ENCODE measurements around the gene GRID1. TPM values are rescaled to one million over a fixed set of nuclear protein-coding genes. Genes with fewer than 3 reads are reported as not detected.

GRID1 gene
- total and polyA plus RNA-seq, 5 donors, result 0.06 to 1.8 (median 0.29) TPM

GRCh38 chr10:86295791-86296190, 70.8 kb downstream of the GRID1 start:
- Histone ChIP-seq H3K27ac (ENCODE audit: low read length) (no peak overlapping the region), H3K4me3 (ENCODE audit: low read length) (no peak overlapping the region), H3K4me1 (ENCODE audit: control insufficient read depth, insufficient read depth, low read length) (no peaks in the 10 kb centered on the region), H3K9me3 (ENCODE audit: control insufficient read depth, low read length) (no peaks in the 10 kb centered on the region), H3K27me3 (ENCODE audit: control insufficient read depth, insufficient read depth) (no peaks in the 10 kb centered on the region)
- WGBS, result 81% methylated on average over 3 of the region's 3 CpGs
- intact Hi-C loops (cut with DNase I), result no loop called here
- DNase-seq (no peak), ATAC-seq (no peak)

DNA sequence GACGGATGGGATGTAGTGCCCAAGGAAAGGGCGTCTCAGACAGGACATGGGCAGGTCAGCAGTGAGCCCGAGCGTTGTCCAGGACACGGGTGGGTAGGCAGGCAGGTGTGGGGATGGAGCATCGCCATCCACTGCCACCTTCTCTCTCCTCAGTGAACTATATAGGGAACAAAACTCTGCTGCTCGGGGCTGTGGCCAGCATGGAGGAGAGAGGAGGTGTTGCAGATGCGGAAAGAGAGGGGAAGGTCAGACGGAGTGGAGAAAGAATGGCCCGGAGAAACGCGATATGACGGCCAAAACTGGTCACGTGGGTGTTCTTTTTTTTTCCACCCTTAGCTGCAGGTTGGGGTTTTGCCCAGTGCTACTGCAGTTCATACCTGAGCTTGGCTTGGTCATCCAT, 71.2 kb downstream of the GRID1 start:
- Histone ChIP-seq H3K27me3 (ENCODE audit: control insufficient read depth, insufficient read depth) (no peaks in the 10 kb centered on the region), H3K4me3 (ENCODE audit: low read length) (no peak overlapping the region), H3K27ac (ENCODE audit: low read length) (no peak overlapping the region), H3K4me1 (ENCODE audit: control insufficient read depth, insufficient read depth, low read length) (no peaks in the 10 kb centered on the region), H3K9me3 (ENCODE audit: control insufficient read depth, low read length) (no peaks in the 10 kb centered on the region)
- DNase-seq (no peak), ATAC-seq (no peak)
- intact Hi-C loops (cut with DNase I), result no loop called here
- WGBS, result 86% methylated on average over 14 of the region's 14 CpGs

DNA sequence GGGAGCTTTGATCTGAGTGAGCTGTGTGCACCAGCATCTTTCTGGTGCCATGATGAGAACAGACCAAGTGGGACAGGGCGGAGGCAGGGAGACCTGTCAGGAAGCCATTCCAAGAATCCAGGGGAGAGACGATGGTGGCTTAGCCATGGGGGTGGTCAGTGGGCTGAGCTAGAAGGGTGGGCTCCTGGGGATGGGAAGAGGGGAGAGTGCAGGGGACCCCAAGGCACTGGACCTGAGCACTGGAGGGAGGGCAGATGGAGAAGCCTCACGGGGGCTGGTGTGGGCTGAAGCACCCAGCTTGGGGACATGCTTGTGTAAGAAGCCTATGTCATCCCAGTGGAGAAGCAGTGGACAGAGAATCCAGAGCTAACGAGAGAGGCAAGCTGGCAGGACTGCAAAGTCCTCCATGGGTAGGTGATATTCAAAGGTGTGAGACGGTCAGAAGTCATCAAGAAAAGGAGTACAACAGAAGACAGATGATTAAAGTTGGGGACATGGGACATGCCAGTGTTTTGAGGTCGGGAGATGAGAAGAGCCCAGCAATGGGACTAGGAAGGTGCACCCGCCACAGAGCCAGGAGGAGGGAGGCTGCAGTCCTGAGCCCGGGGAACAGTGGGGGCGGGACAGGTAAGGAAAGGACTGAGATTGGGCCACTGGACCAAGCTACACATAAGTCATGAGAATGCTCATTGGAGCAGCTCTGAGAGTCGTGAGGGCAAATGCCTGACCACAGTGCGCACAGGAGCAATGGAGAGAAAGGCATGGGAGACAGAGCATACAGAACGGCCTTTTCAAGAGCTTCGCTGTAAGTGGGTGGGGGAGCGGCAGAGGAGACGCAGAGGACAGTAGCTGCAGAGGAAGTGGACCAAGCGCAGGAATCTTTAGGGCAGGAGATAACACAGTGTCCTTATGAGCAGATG, 72.0 kb downstream of the GRID1 start:
- Histone ChIP-seq H3K4me1 (ENCODE audit: control insufficient read depth, insufficient read depth, low read length) (no peaks in the 10 kb centered on the region), H3K27ac (ENCODE audit: low read length) (no peak overlapping the region), H3K9me3 (ENCODE audit: control insufficient read depth, low read length) (no peaks in the 10 kb centered on the region), H3K4me3 (ENCODE audit: low read length) (no peak overlapping the region), H3K27me3 (ENCODE audit: control insufficient read depth, insufficient read depth) (no peaks in the 10 kb centered on the region)
- no peak for DNase-seq
- ATAC-seq, result no peak
- 81% methylated on average over 16 of the region's 16 CpGs for WGBS
- intact Hi-C loops (cut with DNase I), result no loop called here

- 50% methylated on average over 2 of the region's 2 CpGs for WGBS
- no peak for ATAC-seq
- no peak for DNase-seq
- H3K9me3 ChIP-seq (ENCODE audit: control insufficient read depth, low read length), result no peaks in the 10 kb centered on the region
- H3K4me3 ChIP-seq (ENCODE audit: low read length), result no peak overlapping the region
- no peaks in the 10 kb centered on the region for H3K27me3 ChIP-seq (ENCODE audit: control insufficient read depth, insufficient read depth)
- H3K4me1 ChIP-seq (ENCODE audit: control insufficient read depth, insufficient read depth, low read length), result no peaks in the 10 kb centered on the region
- H3K27ac ChIP-seq (ENCODE audit: low read length), result no peak overlapping the region
- intact Hi-C loops (cut with DNase I), result no loop called here
These were observed 73.2 kb downstream of the GRID1 start for GRCh38 chr10:86293396-86293791.

DNA sequence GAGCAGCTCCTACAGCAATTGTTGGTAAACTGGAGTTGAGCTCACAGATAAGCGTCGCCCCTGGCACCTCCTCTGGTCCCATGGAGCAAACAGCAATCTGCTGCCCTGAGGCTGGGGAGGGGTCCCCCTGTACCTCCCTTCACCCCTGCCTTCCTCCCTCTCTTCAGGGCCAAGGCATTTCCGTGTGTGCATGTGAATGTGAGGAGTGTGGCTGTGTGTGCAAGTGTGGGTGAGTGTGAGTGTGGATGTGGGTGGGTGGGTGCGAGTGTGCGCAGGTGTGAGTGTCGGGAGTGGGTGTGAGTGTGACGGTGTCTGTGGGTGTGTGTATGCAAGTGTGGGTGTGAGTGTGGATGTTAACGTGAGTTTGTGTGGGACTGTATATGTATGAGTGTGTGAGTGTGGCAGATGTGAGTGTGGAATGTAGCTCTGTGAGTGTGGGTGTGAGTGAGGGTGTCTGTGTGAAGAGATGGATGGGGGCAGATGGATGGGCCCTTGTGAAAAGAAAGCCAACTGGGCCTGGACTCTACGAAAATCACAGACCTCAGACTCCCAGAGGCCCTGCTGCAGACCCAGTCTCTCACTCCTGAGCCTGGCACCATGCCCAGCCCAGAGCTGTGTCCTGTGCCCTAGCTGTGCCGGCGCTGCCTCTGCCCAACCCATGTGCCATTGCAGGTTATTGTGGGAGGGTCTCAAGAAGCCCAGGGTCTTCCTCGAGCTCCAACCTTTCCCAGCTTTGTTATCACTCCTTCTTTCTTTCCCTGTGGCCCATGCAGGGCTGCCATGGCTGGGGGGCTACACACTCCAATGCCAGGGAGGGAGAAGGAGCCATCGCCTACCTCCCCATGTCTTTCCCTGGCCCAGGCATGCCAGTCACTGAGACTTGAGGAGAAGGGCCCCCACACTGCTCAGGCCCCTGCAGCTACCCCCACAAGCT, 73.9 kb downstream of the GRID1 start:
- Histone ChIP-seq H3K4me1 (ENCODE audit: control insufficient read depth, insufficient read depth, low read length) (no peaks in the 10 kb centered on the region), H3K4me3 (ENCODE audit: low read length) (no peak overlapping the region), H3K9me3 (ENCODE audit: control insufficient read depth, low read length) (no peaks in the 10 kb centered on the region), H3K27me3 (ENCODE audit: control insufficient read depth, insufficient read depth) (no peaks in the 10 kb centered on the region), H3K27ac (ENCODE audit: low read length) (no peak overlapping the region)
- peak in 1 of 2 donors; percentile 30 for ATAC-seq
- 70% methylated on average over 13 of the region's 13 CpGs for WGBS
- peak in 1 of 3 donors; percentile 54 for DNase-seq
- intact Hi-C loops (cut with DNase I), result no loop called here

- Histone ChIP-seq H3K27ac (ENCODE audit: low read length) (no peak overlapping the region), H3K4me3 (ENCODE audit: low read length) (no peak overlapping the region), H3K27me3 (ENCODE audit: control insufficient read depth, insufficient read depth) (no peaks in the 10 kb centered on the region), H3K4me1 (ENCODE audit: control insufficient read depth, insufficient read depth, low read length) (no peaks in the 10 kb centered on the region), H3K9me3 (ENCODE audit: control insufficient read depth, low read length) (no peaks in the 10 kb centered on the region)
- no peak for ATAC-seq
- WGBS, result 69% methylated on average over 12 of the region's 12 CpGs
- intact Hi-C loops (cut with DNase I), result no loop called here
- no peak for DNase-seq
These were observed 74.8 kb downstream of the GRID1 start for GRCh38 chr10:86291616-86292340.

- Histone ChIP-seq H3K9me3 (ENCODE audit: control insufficient read depth, low read length) (no peaks in the 10 kb centered on the region), H3K4me3 (ENCODE audit: low read length) (no peak overlapping the region), H3K27me3 (ENCODE audit: control insufficient read depth, insufficient read depth) (no peaks in the 10 kb centered on the region), H3K27ac (ENCODE audit: low read length) (no peak overlapping the region), H3K4me1 (ENCODE audit: control insufficient read depth, insufficient read depth, low read length) (no peaks in the 10 kb centered on the region)
- ATAC-seq, result no peak
- no peak for DNase-seq
- intact Hi-C loops (cut with DNase I), result no loop called here
- WGBS, result 79% methylated on average over 9 of the region's 9 CpGs
These were observed 75.5 kb downstream of the GRID1 start for GRCh38 chr10:86290933-86291615.

GRCh38 chr10:86289577-86289868, 77.1 kb downstream of the GRID1 start:
- intact Hi-C loops (cut with DNase I), result no loop called here
- no peak for ATAC-seq
- DNase-seq, result no peak
- no peaks in the 10 kb centered on the region for H3K9me3 ChIP-seq (ENCODE audit: control insufficient read depth, low read length)
- WGBS, result 61% methylated on average over 2 of the region's 2 CpGs
- no peak overlapping the region for H3K27ac ChIP-seq (ENCODE audit: low read length)
- H3K4me3 ChIP-seq (ENCODE audit: low read length), result no peak overlapping the region
- no peaks in the 10 kb centered on the region for H3K4me1 ChIP-seq (ENCODE audit: control insufficient read depth, insufficient read depth, low read length)
- H3K27me3 ChIP-seq (ENCODE audit: control insufficient read depth, insufficient read depth), result no peaks in the 10 kb centered on the region

DNA sequence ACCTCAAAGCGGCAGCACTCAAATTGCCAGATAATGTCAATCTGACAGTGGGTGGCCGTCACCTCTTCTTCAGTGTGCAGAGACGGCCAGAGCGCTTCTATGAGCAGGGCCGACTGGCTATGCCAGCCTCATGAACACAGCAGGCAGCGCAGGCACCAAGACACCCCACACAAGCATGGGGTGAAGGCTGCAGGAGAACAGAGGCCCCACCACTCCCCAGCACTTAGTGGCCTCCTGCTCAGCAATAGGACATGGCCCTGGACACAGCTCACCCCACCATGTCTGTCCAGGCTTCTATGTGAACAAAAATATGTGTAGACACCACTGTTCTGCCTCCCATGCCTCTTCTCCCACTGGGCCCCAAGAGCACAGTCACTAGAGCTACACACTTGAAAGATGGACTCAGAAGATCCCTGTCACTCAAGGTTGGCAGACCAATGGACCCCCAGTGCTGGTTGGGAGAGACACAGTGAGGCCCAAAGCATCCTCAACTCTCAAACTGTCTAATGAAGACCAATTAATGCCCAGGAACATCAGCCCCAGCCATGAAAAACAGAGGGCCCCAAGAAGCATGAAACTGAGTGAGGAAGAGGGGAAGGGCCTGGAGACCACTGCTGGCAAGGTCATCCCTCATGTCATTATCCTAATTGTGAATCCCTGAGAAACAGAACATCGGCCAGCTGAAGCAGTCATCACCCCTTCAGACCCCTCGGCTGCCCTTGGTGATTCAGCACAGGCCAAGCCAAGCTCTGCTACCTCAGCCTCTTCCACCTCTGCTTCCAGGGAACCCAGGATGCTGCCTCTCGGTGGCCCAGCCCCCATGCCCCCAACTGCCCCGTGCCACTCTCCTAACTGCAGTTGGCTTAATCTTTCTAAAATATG, 77.7 kb downstream of the GRID1 start:
- WGBS, result 82% methylated on average over 10 of the region's 10 CpGs
- intact Hi-C loops (cut with DNase I), result no loop called here
- Histone ChIP-seq H3K9me3 (ENCODE audit: control insufficient read depth, low read length) (no peaks in the 10 kb centered on the region), H3K27me3 (ENCODE audit: control insufficient read depth, insufficient read depth) (no peaks in the 10 kb centered on the region), H3K27ac (ENCODE audit: low read length) (no peak overlapping the region), H3K4me3 (ENCODE audit: low read length) (no peak overlapping the region), H3K4me1 (ENCODE audit: control insufficient read depth, insufficient read depth, low read length) (no peaks in the 10 kb centered on the region)
- no peak for ATAC-seq
- no peak for DNase-seq
